ENCODE measurements around the gene GBA3.

GBA3 gene

DNA sequence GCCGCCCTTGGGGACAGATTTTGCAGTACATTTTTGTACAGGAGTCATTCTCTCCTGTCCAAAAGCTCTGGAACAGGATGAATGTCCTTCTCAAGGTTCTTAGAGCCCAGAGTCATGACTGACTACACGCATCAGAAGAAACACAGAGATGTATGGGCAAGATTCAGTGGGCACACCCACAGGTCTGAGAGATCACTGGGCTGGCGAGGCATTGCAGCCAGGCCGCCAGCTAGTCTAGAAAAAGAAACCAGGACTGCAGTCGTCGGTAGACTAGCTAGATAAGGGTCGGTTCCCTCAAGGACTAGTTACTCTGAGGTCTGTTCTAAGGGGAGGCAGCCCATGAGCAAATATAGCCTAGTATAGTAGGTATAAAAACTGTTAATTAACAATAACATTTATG lies 19.8 kb downstream of the GBA3 start:
- no peak for TF ChIP-seq CTCF (IDR thresholded peaks at IDR 0.05; ENCODE audit: extremely low read depth, missing control alignments)
- DNase-seq (ENCODE audit: low spot score): no peak

- DNase-seq (ENCODE audit: low spot score): no peak
- TF ChIP-seq CTCF (IDR thresholded peaks at IDR 0.05; ENCODE audit: extremely low read depth, missing control alignments): no peak
These were observed 21.1 kb downstream of the GBA3 start for GRCh38 chr4:22713841-22714240.

DNA sequence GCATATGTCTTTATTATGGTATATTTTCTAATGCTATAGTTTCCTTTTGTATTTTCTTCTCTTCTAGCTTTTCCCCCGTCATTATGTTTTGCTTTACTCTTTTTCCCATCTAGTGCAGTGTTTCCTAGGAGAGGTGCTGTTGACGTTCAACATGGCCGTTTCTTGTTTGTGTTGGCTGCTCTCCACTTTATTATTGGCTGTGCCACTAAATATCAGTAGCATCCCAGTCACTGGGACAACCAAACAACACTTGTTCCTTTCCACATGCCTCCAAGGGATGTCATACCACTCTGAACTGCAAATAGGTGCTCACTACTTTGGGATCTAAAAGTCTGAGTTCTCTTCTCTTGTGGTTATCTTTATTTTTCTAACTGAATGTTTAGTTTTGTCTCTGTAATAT lies 26.5 kb downstream of the GBA3 start:
- no peak for DNase-seq (ENCODE audit: low spot score)
- no peak for TF ChIP-seq CTCF (IDR thresholded peaks at IDR 0.05; ENCODE audit: extremely low read depth, missing control alignments)

DNA sequence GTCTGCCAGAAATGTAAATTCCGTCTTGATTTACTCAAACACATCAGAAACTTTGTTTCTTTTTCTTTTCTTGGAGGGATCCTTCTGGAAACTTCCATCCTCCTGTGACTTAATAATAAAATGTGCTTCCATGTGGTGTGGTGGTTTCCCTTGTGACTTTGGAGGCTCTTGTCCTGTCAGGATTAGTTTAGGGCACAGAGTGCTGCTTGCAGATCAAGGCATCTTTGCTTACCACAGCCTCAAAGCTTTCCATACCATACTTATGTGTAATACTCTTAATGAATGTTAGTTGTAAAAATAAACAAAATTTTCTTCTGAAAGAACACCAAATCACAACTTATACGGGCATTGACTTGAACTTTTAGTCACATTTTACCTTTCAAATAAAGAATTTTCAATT lies 27.4 kb downstream of the GBA3 start:
- no peak for TF ChIP-seq CTCF (IDR thresholded peaks at IDR 0.05; ENCODE audit: extremely low read depth, missing control alignments)
- DNase-seq (ENCODE audit: low spot score): no peak

DNA sequence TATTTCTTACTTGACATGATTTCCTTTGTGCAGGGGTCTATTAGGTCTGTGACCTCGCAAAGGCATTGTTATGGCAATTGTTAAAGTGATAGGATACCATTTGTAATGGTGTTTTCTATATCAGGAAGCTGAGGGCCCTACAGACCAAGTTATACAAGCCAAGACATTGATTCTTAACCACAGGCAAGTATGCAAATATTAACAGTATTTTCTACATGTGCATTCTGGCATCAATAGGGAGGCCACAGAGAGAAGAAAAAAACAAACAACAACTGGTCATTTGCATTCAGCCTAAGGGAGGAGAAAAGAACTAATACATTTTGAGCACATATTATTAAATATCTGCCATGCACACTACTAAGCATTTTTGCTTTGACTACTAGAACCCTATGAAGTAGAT lies 28.5 kb downstream of the GBA3 start:
- TF ChIP-seq CTCF (IDR thresholded peaks at IDR 0.05; ENCODE audit: extremely low read depth, missing control alignments): no peak
- DNase-seq (ENCODE audit: low spot score): no peak

GRCh38 chr4:22730021-22730420 lies 37.3 kb downstream of the GBA3 start:
- no peak for TF ChIP-seq CTCF (IDR thresholded peaks at IDR 0.05; ENCODE audit: extremely low read depth, missing control alignments)
- no peak for DNase-seq (ENCODE audit: low spot score)

GRCh38 chr4:22733816-22734215 lies 41.1 kb downstream of the GBA3 start:
- DNase-seq (ENCODE audit: low spot score): no peak
- TF ChIP-seq CTCF (IDR thresholded peaks at IDR 0.05; ENCODE audit: extremely low read depth, missing control alignments): no peak

Data from GM20000 (cell line).